KMS-11 (cell line): ENCODE measurements around the gene DCAF15.

Source experiments
- H2AFZ ChIP-seq: fragments of 200-600 bp; sonication (generic); 2 replicates; pipeline ENCODE4 v1.6.1; 2016; ENCODE audit warnings: antibody characterized with exemption, mixed run types, low read depth
- H3K27ac ChIP-seq: fragments of 200-600 bp; sonication (generic); 2 replicates; pipeline ENCODE4 v1.6.1; 2016; ENCODE audit warnings: mild to moderate bottlenecking, mixed run types
- H3K27me3 ChIP-seq: fragments of 200-600 bp; sonication (generic); 2 replicates; pipeline ENCODE4 v1.6.1; 2017; ENCODE audit warnings: mild to moderate bottlenecking, low read depth, mixed run types, moderate library complexity; ENCODE audit not compliant: insufficient read depth
- H3K36me3 ChIP-seq: fragments of 200-600 bp; sonication (generic); 2 replicates; pipeline ENCODE4 v1.6.1; 2017; ENCODE audit warnings: mild to moderate bottlenecking, mixed run types; ENCODE audit not compliant: insufficient read depth
- H3K4me1 ChIP-seq: fragments of 200-600 bp; sonication (generic); 2 replicates; pipeline ENCODE4 v1.6.1; 2016; ENCODE audit warnings: mild to moderate bottlenecking, low read depth, mixed run types; ENCODE audit not compliant: poor library complexity, severe bottlenecking
- H3K4me2 ChIP-seq: fragments of 200-600 bp; sonication (generic); 2 replicates; pipeline ENCODE4 v1.7.0; 2016; ENCODE audit warnings: mild to moderate bottlenecking, mixed run types
- H3K4me3 ChIP-seq: fragments of 200-600 bp; sonication (generic); IDR thresholded peaks from 2 replicates; pipeline ENCODE4 v1.6.1; 2017; ENCODE audit warnings: low read depth, low read length, mixed read lengths; ENCODE audit not compliant: insufficient read depth
- H3K79me2 ChIP-seq: fragments of 200-600 bp; sonication (generic); 2 replicates; pipeline ENCODE4 v1.6.1; 2016; ENCODE audit warnings: low read depth, mixed run types; ENCODE audit not compliant: insufficient read depth
- H3K9ac ChIP-seq: fragments of 200-600 bp; sonication (generic); 2 replicates; pipeline ENCODE4 v1.6.1; 2016; ENCODE audit warnings: mild to moderate bottlenecking, mixed run types
- H4K20me1 ChIP-seq: fragments of 200-600 bp; sonication (generic); 2 replicates; pipeline ENCODE4 v1.6.1; 2016; ENCODE audit warnings: mild to moderate bottlenecking, mixed run types; ENCODE audit not compliant: insufficient read depth
- CTCF ChIP-seq: fragments of 200-600 bp; sonication (generic); conservative IDR thresholded peaks from 2 replicates; pipeline ENCODE4 v1.6.1; 2017; ENCODE audit warnings: low read depth, mild to moderate bottlenecking, antibody characterized with exemption, low read length, moderate library complexity, mixed read lengths

DCAF15 gene

GRCh38 chr19:13952154-13952930 lies at the start of gene DCAF15:
DCAF15 (plus strand) TSS chr19:13952509; CDS start chr19:13952513, 4 bp downstream.
- Histone ChIP-seq H3K9ac (peak within 1 kb of the TSS; percentile 75; the same call in 1 of the 2 replicates), H3K4me1 (peaks cover 7% of the 10 kb centered on the region), H3K36me3 (no peaks in the 10 kb centered on the region), H3K27ac (peak within 1 kb of the TSS; percentile 58), H3K4me3 (no peak within 1 kb of the TSS), H4K20me1 (no peaks in the 10 kb centered on the region), H3K27me3 (no peaks in the 10 kb centered on the region), H2AFZ (peak within 1 kb of the TSS; percentile 89), H3K79me2 (peaks cover 10% of the 10 kb centered on the region; the same call in 1 of the 2 replicates), H3K4me2 (peak within 1 kb of the TSS; percentile 82)
- no peak for TF ChIP-seq CTCF

GRCh38 chr19:13902993-13903555 lies 49.2 kb upstream of the DCAF15 start:
- Histone ChIP-seq H2AFZ (peak overlapping the region; percentile 45), H3K36me3 (no peaks in the 10 kb centered on the region), H3K9ac (no peak overlapping the region), H4K20me1 (no peaks in the 10 kb centered on the region), H3K4me3 (no peak overlapping the region), H3K27me3 (no peaks in the 10 kb centered on the region), H3K27ac (no peak overlapping the region), H3K4me2 (no peak overlapping the region), H3K4me1 (peaks cover 7% of the 10 kb centered on the region), H3K79me2 (no peaks in the 10 kb centered on the region)
- TF ChIP-seq CTCF = peak; percentile 50; the same call in 1 of the 2 replicates

- Histone ChIP-seq H2AFZ (peak within 1 kb of the TSS; percentile 62), H3K27me3 (no peaks in the 10 kb centered on the region), H3K27ac (no peak within 1 kb of the TSS; the same call in 1 of the 2 replicates), H3K4me2 (peak within 1 kb of the TSS; percentile 59), H3K4me1 (peaks cover 7% of the 10 kb centered on the region), H3K79me2 (no peaks in the 10 kb centered on the region), H3K4me3 (no peak within 1 kb of the TSS), H3K36me3 (no peaks in the 10 kb centered on the region), H3K9ac (peak within 1 kb of the TSS; percentile 67), H4K20me1 (no peaks in the 10 kb centered on the region)
- TF ChIP-seq CTCF = no peak
Measured at GRCh38 chr19:13905634-13906520, 46.4 kb upstream of the DCAF15 start, which contains the start of the genes BRME1 and CC2D1A. BRME1 (minus strand) TSS chr19:13906117; CDS start chr19:13904892, 1,225 bp downstream. CC2D1A (plus strand) TSS chr19:13906201; CDS start chr19:13906442, 241 bp downstream.

- no peak for TF ChIP-seq CTCF
- H3K4me3 ChIP-seq = no peak overlapping the region
- peak overlapping the region; percentile 59 for H3K4me2 ChIP-seq
- H2AFZ ChIP-seq = peak overlapping the region; percentile 62
- H3K79me2 ChIP-seq = no peaks in the 10 kb centered on the region
- H3K9ac ChIP-seq = peak overlapping the region; percentile 67
- H3K27ac ChIP-seq = no peak overlapping the region
- no peaks in the 10 kb centered on the region for H3K36me3 ChIP-seq
- H4K20me1 ChIP-seq = no peaks in the 10 kb centered on the region
- peaks cover 7% of the 10 kb centered on the region for H3K4me1 ChIP-seq
- H3K27me3 ChIP-seq = no peaks in the 10 kb centered on the region
Measured at GRCh38 chr19:13906521-13906904, 45.8 kb upstream of the DCAF15 start.
